ENCODE measurements around the gene PDXK. TPM values are rescaled to one million over a fixed set of nuclear protein-coding genes. Genes with fewer than 3 reads are reported as not detected.

The PDXK gene
- total RNA-seq, 1 experiment from 2014 or later = 214 TPM

GRCh38 chr21:43809853-43810504, 91.0 kb downstream of the PDXK start:
- Mint-ChIP-seq H3K27me3 (ENCODE audit: unreplicated experiment) (no peaks in the 10 kb centered on the region), H3K4me3 (ENCODE audit: low read depth, unreplicated experiment) (no peak overlapping the region), H3K36me3 (ENCODE audit: insufficient read depth, unreplicated experiment) (peaks cover 27% of the 10 kb centered on the region), H3K4me1 (ENCODE audit: low read depth, unreplicated experiment) (peaks cover 6% of the 10 kb centered on the region), H3K9me3 (ENCODE audit: low read depth, unreplicated experiment) (no peaks in the 10 kb centered on the region), H3K27ac (ENCODE audit: unreplicated experiment) (no peak overlapping the region)
- no TSS peak for BruUV-seq (replicated peaks)
- TF ChIP-seq CTCF (IDR thresholded peaks at IDR 0.05; ENCODE audit: unreplicated experiment) = no peak
- CTCF ChIA-PET = interaction anchor here (0.9 kb wide), 1 partner anchor 128 kb away, joined by 3 read pairs; no protein-coding TSS in a partner anchor
- intact Hi-C loops (cut with micrococcal nuclease; ENCODE audit: unreplicated experiment) = no loop called here
- DNase-seq = no peak

GRCh38 chr21:43810505-43811261, 91.8 kb downstream of the PDXK start:
- peak; percentile 92 for DNase-seq
- Mint-ChIP-seq H3K4me3 (ENCODE audit: low read depth, unreplicated experiment) (no peak overlapping the region), H3K9me3 (ENCODE audit: low read depth, unreplicated experiment) (no peaks in the 10 kb centered on the region), H3K36me3 (ENCODE audit: insufficient read depth, unreplicated experiment) (peaks cover 27% of the 10 kb centered on the region), H3K4me1 (ENCODE audit: low read depth, unreplicated experiment) (peaks cover 8% of the 10 kb centered on the region), H3K27ac (ENCODE audit: unreplicated experiment) (no peak overlapping the region), H3K27me3 (ENCODE audit: unreplicated experiment) (no peaks in the 10 kb centered on the region)
- TF ChIP-seq CTCF (IDR thresholded peaks at IDR 0.05; ENCODE audit: unreplicated experiment) = peak; percentile 90
- CTCF ChIA-PET = interaction anchor here (0.9 to 1.2 kb wide), 2 partner anchors 108 to 128 kb away, joined by 3 read pairs; no protein-coding TSS in a partner anchor
- BruUV-seq (replicated peaks) = no TSS peak
- intact Hi-C loops (cut with micrococcal nuclease; ENCODE audit: unreplicated experiment) = no loop called here

- no peak for DNase-seq
- CTCF ChIA-PET = interaction anchor here (0.9 to 1.2 kb wide), 2 partner anchors 107 to 127 kb away, joined by 3 read pairs; no protein-coding TSS in a partner anchor
- Mint-ChIP-seq H3K4me3 (ENCODE audit: low read depth, unreplicated experiment) (peak overlapping the region; percentile 31), H3K9me3 (ENCODE audit: low read depth, unreplicated experiment) (no peaks in the 10 kb centered on the region), H3K4me1 (ENCODE audit: low read depth, unreplicated experiment) (peaks cover 8% of the 10 kb centered on the region), H3K27me3 (ENCODE audit: unreplicated experiment) (no peaks in the 10 kb centered on the region), H3K27ac (ENCODE audit: unreplicated experiment) (no peak overlapping the region), H3K36me3 (ENCODE audit: insufficient read depth, unreplicated experiment) (peaks cover 27% of the 10 kb centered on the region)
- intact Hi-C loops (cut with micrococcal nuclease; ENCODE audit: unreplicated experiment) = no loop called here
- no TSS peak for BruUV-seq (replicated peaks)
- TF ChIP-seq CTCF (IDR thresholded peaks at IDR 0.05; ENCODE audit: unreplicated experiment) = no peak
Observed at GRCh38 chr21:43811262-43812105, 92.6 kb downstream of the PDXK start.

Other genes with a start within 250 kb of the PDXK start
- gene HSF2BP, start 59.6 kb upstream of the PDXK start, total RNA-seq (2022) = 0.95 and 1.5 TPM in 2 replicates
- 24.6 and 26.0 TPM in 2 replicates for gene RRP1B, start 59.6 kb upstream of the PDXK start, total RNA-seq (2022)
- gene CSTB, start 57.2 kb downstream of the PDXK start, total RNA-seq (2022) = 105 and 116 TPM in 2 replicates
- gene RRP1, start 70.4 kb downstream of the PDXK start, total RNA-seq (2022) = 37.2 and 49.4 TPM in 2 replicates
- 61.2 and 64.1 TPM in 2 replicates for gene AGPAT3, start 146.1 kb downstream of the PDXK start, total RNA-seq (2022)

Measured in Calu3 (cell line).